A549 (cell line): ENCODE data around the gene CPEB2. TPM values are rescaled to one million over a fixed set of nuclear protein-coding genes. Genes with fewer than 3 reads are reported as not detected.

ENCODE experiments used
- ATAC-seq, 2 experiments: fragments of 200-7000 bp in 1 of 2; fragments of >200 bp in 1 of 2; cut with Nextera tagmentation in 1 of 2; cut with Tn5 transposase in 1 of 2; 3 replicates each; pipeline versions ENCODE4 v1.8.0 to v1.9.1; 2018 to 2020; ENCODE audit warnings: mild to moderate bottlenecking in 1 of 2, moderate library complexity in 1 of 2
- CTCF ChIA-PET: fragments of 300-600 bp; sonication (Branson Sonifier 250); formaldehyde crosslinking; extraction: SDS; loops from one replicate; lab custom pipeline; 2021; ENCODE audit warnings: antibody characterized with exemption, inconsistent platforms; lab: Yijun Ruan, JAX
- POLR2A ChIA-PET: fragments of 350-600 bp; formaldehyde crosslinking; extraction: SDS; loops from one replicate; lab custom pipeline; 2021; ENCODE audit warnings: antibody characterized with exemption, inconsistent platforms; lab: Yijun Ruan, JAX
- DNase-seq, 2 experiments: peaks; one replicate each; pipeline versions ENCODE4 v3.0.0 to v3.0.0-alpha.2; 2011 to 2016; ENCODE audit warnings: low read depth in 1 of 2, low spot score in 1 of 2
- FAIRE-seq: peaks from 2 replicates; lab custom pipeline; 2011; peaks lifted over from hg19 to GRCh38; lab: Jason Lieb, UNC
- H3K27ac ChIP-seq, 2 experiments: fragments of >200 bp; sonication (Bioruptor Twin); formaldehyde crosslinking; 3 replicates each; pipeline ENCODE4 v1.5.1; 2016 to 2017
- H3K4me1 ChIP-seq: fragments of >200 bp; sonication (Bioruptor Twin); formaldehyde crosslinking; 3 replicates; pipeline ENCODE4 v1.6.1; 2016
- H3K4me2 ChIP-seq: fragments of >200 bp; sonication (Bioruptor Twin); formaldehyde crosslinking; 3 replicates; pipeline ENCODE4 v1.6.1; 2016
- H3K4me3 ChIP-seq: fragments of >200 bp; sonication (Bioruptor Twin); formaldehyde crosslinking; 3 replicates; pipeline ENCODE4 v1.5.1; 2016
- H3K9me3 ChIP-seq: fragments of >200 bp; sonication (Bioruptor Twin); formaldehyde crosslinking; 3 replicates; pipeline ENCODE4 v1.6.1; 2016
- BCL3 ChIP-seq: fragments of >200 bp; sonication (Bioruptor Twin); formaldehyde crosslinking; IDR thresholded peaks from 3 replicates; pipeline ENCODE4 v1.6.1; 2016
- CHD2 ChIP-seq: fragments of 150-350 bp; IDR thresholded peaks from 2 replicates; pipeline ENCODE4 v1.6.1; 2014; ENCODE audit warnings: low read length; ENCODE audit not compliant: partially characterized antibody
- CHD4 ChIP-seq: fragments of 200-600 bp; sonication (generic); IDR thresholded peaks from 2 replicates; pipeline ENCODE4 v1.6.1; 2016; ENCODE audit warnings: antibody characterized with exemption, mild to moderate bottlenecking, borderline replicate concordance
- EHF ChIP-seq: fragments of 250-450 bp; sonication (Bioruptor Pico); IDR thresholded peaks from 2 replicates; pipeline ENCODE4 v1.5.0; 2020; ENCODE audit warnings: mild to moderate bottlenecking
- EP300 ChIP-seq, 2 experiments: fragments of >200 bp; sonication (Bioruptor Twin); formaldehyde crosslinking; IDR thresholded peaks; 2 replicates in 1 of 2; 3 replicates in 1 of 2; pipeline ENCODE4 v1.6.1; 2016 to 2017
- FOSB ChIP-seq: fragments of 250-450 bp; sonication (Bioruptor Pico); IDR thresholded peaks from 2 replicates; pipeline ENCODE4 v1.5.0; 2020; ENCODE audit warnings: mild to moderate bottlenecking, moderate library complexity
- FOSL2 ChIP-seq, 2 experiments: fragments of 450-650 bp in 1 of 2; fragments of >200 bp in 1 of 2; sonication (Bioruptor Twin) in 1 of 2; formaldehyde crosslinking; IDR thresholded peaks; 2 replicates each; pipeline versions ENCODE4 v1.5.0 to v1.6.1; 2016 to 2020; ENCODE audit warnings: mild to moderate bottlenecking in 1 of 2, moderate library complexity in 1 of 2
- FOXS1 ChIP-seq: fragments of 250-450 bp; sonication (Bioruptor Pico); IDR thresholded peaks from 2 replicates; pipeline ENCODE4 v1.5.0; 2020; ENCODE audit warnings: mild to moderate bottlenecking, moderate library complexity
- GATA3 ChIP-seq: IDR thresholded peaks from 2 replicates; pipeline ENCODE4 v1.6.1; 2012; ENCODE audit warnings: borderline replicate concordance
- HES2 ChIP-seq: fragments of >200 bp; sonication (Bioruptor Twin); formaldehyde crosslinking; IDR thresholded peaks from 2 replicates; pipeline ENCODE4 v1.6.1; 2016
- HEYL ChIP-seq: fragments of 250-450 bp; sonication (Bioruptor Pico); IDR thresholded peaks from 2 replicates; pipeline ENCODE4 v1.8.0; 2021; ENCODE audit warnings: mild to moderate bottlenecking, moderate library complexity
- HMGXB4 ChIP-seq: fragments of 250-450 bp; sonication (Bioruptor Pico); IDR thresholded peaks from 2 replicates; pipeline ENCODE4 v1.5.0; 2021; ENCODE audit warnings: mild to moderate bottlenecking, moderate library complexity, borderline replicate concordance
- HOXB13 ChIP-seq: fragments of 250-450 bp; sonication (Bioruptor Pico); IDR thresholded peaks from 2 replicates; pipeline ENCODE4 v1.5.0; 2020; ENCODE audit warnings: low read depth, mild to moderate bottlenecking, moderate library complexity
- KDM5A ChIP-seq: fragments of 200-600 bp; sonication (generic); IDR thresholded peaks from 2 replicates; pipeline ENCODE4 v1.6.1; 2016; ENCODE audit warnings: antibody characterized with exemption, mild to moderate bottlenecking
- MAFK ChIP-seq: fragments of 450-650 bp; IDR thresholded peaks from 2 replicates; pipeline ENCODE4 v1.6.1; 2014; ENCODE audit not compliant: partially characterized antibody
- MYC ChIP-seq: IDR thresholded peaks from 2 replicates; pipeline ENCODE4 v1.6.1; 2012; ENCODE audit warnings: mild to moderate bottlenecking, inconsistent platforms, low read length, improper control_type of control experiment, borderline replicate concordance
- NFE2L2 ChIP-seq: fragments of 150-350 bp; conservative IDR thresholded peaks from 2 replicates; pipeline ENCODE4 v1.6.1; 2014; ENCODE audit warnings: low read length
- NPAS2 ChIP-seq: fragments of 250-450 bp; sonication (Bioruptor Pico); IDR thresholded peaks from 2 replicates; pipeline ENCODE4 v1.8.0; 2022; ENCODE audit warnings: mild to moderate bottlenecking, moderate library complexity, borderline replicate concordance
- NR3C1 ChIP-seq: fragments of >200 bp; sonication (Bioruptor Twin); formaldehyde crosslinking; IDR thresholded peaks from 3 replicates; pipeline ENCODE4 v1.6.1; 2017
- PBX3 ChIP-seq: IDR thresholded peaks from 2 replicates; pipeline ENCODE4 v1.6.1; 2012
- POLR2A ChIP-seq: IDR thresholded peaks from 2 replicates; pipeline ENCODE4 v1.6.1; 2012; ENCODE audit warnings: mild to moderate bottlenecking, low read length
- RAD21 ChIP-seq, 2 experiments: fragments of >200 bp in 1 of 2; sonication (Bioruptor Twin) in 1 of 2; formaldehyde crosslinking in 1 of 2; IDR thresholded peaks in 1 of 2; conservative IDR thresholded peaks in 1 of 2; 2 replicates in 1 of 2; 3 replicates in 1 of 2; pipeline ENCODE4 v1.6.1; 2012 to 2018; ENCODE audit warnings: inconsistent platforms in 1 of 2
- RARB ChIP-seq: fragments of 250-450 bp; sonication (Bioruptor Pico); IDR thresholded peaks from 2 replicates; pipeline ENCODE4 v1.8.0; 2021; ENCODE audit warnings: mild to moderate bottlenecking, moderate library complexity
- RCOR1 ChIP-seq: fragments of 150-350 bp; IDR thresholded peaks from 2 replicates; pipeline ENCODE4 v1.6.1; 2014; ENCODE audit warnings: antibody characterized with exemption, low read length, low read depth
- REST ChIP-seq: fragments of 200-600 bp; sonication (generic); IDR thresholded peaks from 2 replicates; pipeline ENCODE4 v1.6.1; 2016; ENCODE audit warnings: antibody characterized with exemption, mild to moderate bottlenecking, moderate library complexity
- RFX5 ChIP-seq: fragments of 450-650 bp; IDR thresholded peaks from 2 replicates; pipeline ENCODE4 v1.7.1; 2014; ENCODE audit warnings: antibody characterized with exemption, mild to moderate bottlenecking, moderate library complexity
- RNF2 ChIP-seq: fragments of 200-600 bp; sonication (generic); IDR thresholded peaks from 2 replicates; pipeline ENCODE4 v1.6.1; 2016; ENCODE audit warnings: low read depth, mild to moderate bottlenecking, antibody characterized with exemption, moderate library complexity, borderline replicate concordance
- TFCP2L1 ChIP-seq: fragments of 250-450 bp; sonication (Bioruptor Pico); IDR thresholded peaks from 2 replicates; pipeline ENCODE4 v1.5.0; 2021; ENCODE audit warnings: mild to moderate bottlenecking
- TP53 ChIP-seq: fragments of 250-450 bp; sonication (Bioruptor Pico); IDR thresholded peaks from 2 replicates; pipeline ENCODE4 v1.5.0; 2021; ENCODE audit warnings: mild to moderate bottlenecking, moderate library complexity
- USF2 ChIP-seq: fragments of 450-650 bp; IDR thresholded peaks from 2 replicates; pipeline ENCODE4 v1.6.1; 2014; ENCODE audit warnings: antibody characterized with exemption
- ZC3H11A ChIP-seq: fragments of 450-650 bp; IDR thresholded peaks from 2 replicates; pipeline ENCODE4 v1.6.1; 2014; ENCODE audit warnings: antibody characterized with exemption, mild to moderate bottlenecking
- WGBS: methylation state at CpG from one replicate; pipeline ENCODE4 v1.1.6; 2017; ENCODE audit errors: missing lambda C conversion rate; 5-methylcytosine and 5-hydroxymethylcytosine counted together
- polyA plus RNA-seq, 4 experiments: library from polyadenylated mRNA; depleted of rRNA in 3 of 4; stranded (reverse); fragments of >200 nt; fragmentation: RNase III in 1 of 4; extraction: RNeasy Plus Mini Kit Qiagen cat#74134 plus additional on column Dnase treatment in 1 of 4; gene quantifications; 2 replicates in 3 of 4; 3 replicates in 1 of 4; pipeline ENCODE4 v1.2.3, GENCODE V29; 2011 to 2017

The CPEB2 gene
- polyA plus RNA-seq, 2 of the 4 experiments (the other 2 are of a cell fraction): 16.2 to 16.8 TPM

- H3K4me1 ChIP-seq: peaks cover 94% of the 10 kb centered on the region
- ChIA-PET CTCF (interaction anchor here (1.0 kb wide), 1 partner anchor 1356 kb away, joined by 3 read pairs; no protein-coding TSS in a partner anchor), POLR2A (no interaction called here)
- TF ChIP-seq EHF (CRISPR knock-in tag) (no peak), CHD2 (no peak), FOXS1 (CRISPR knock-in tag) (no peak), TP53 (CRISPR knock-in tag) (no peak), RAD21 (conservative IDR thresholded peaks at IDR 0.05 in 1 of 2, IDR thresholded peaks at IDR 0.05 in 1 of 2) (no peak), TFCP2L1 (CRISPR knock-in tag) (no peak), RNF2 (no peak), HEYL (no peak), EP300 (IDR thresholded peaks at IDR 0.05) (no peak), RCOR1 (no peak), NPAS2 (CRISPR knock-in tag) (no peak), BCL3 (no peak), CHD4 (no peak), RARB (CRISPR knock-in tag) (no peak), USF2 (no peak), RFX5 (no peak), GATA3 (no peak), FOSB (CRISPR knock-in tag) (no peak), POLR2A (no peak), KDM5A (no peak)
- H3K9me3 ChIP-seq: no peaks in the 10 kb centered on the region
- ATAC-seq (no peak), FAIRE-seq (no peak), DNase-seq (no peak)
- peak overlapping the region; percentile 3; the same call in 1 of the 3 replicates for H3K4me3 ChIP-seq
- peak overlapping the region in 1 of 2 experiments; percentile 29; a peak in 1 of 6 replicates for H3K27ac ChIP-seq
- peak overlapping the region; percentile 80 for H3K4me2 ChIP-seq
Measured at GRCh38 chr4:15013585-15013984, 11.3 kb downstream of the CPEB2 start.

GRCh38 chr4:15015170-15015569 lies 12.9 kb downstream of the CPEB2 start:
- H3K4me3 ChIP-seq: no peak overlapping the region
- WGBS: 53% methylated on average over 1 of the region's 1 CpG
- H3K4me2 ChIP-seq: peak overlapping the region; percentile 80
- FAIRE-seq: no peak
- no peak for ATAC-seq
- DNase-seq: no peak
- H3K9me3 ChIP-seq: no peaks in the 10 kb centered on the region
- ChIA-PET CTCF (no interaction called here), POLR2A (interaction anchor here (0.6 kb wide), 1 partner anchor 62 kb away, joined by 3 read pairs; no protein-coding TSS in a partner anchor)
- peak overlapping the region; percentile 26 to 65; a peak in 5 of 6 replicates for H3K27ac ChIP-seq
- H3K4me1 ChIP-seq: peaks cover 92% of the 10 kb centered on the region
- TF ChIP-seq GATA3: no peak
- TF ChIP-seq REST: no peak
- TF ChIP-seq NR3C1: no peak
- TF ChIP-seq HOXB13: no peak
- TF ChIP-seq HES2: no peak
- no peak for TF ChIP-seq PBX3
- TF ChIP-seq FOXS1 (CRISPR knock-in tag): no peak
- no peak for TF ChIP-seq ZC3H11A
- TF ChIP-seq MAFK: no peak
- TF ChIP-seq NPAS2 (CRISPR knock-in tag): no peak
- TF ChIP-seq FOSL2 (IDR thresholded peaks at IDR 0.05): no peak
- no peak for TF ChIP-seq FOSL2 (CRISPR knock-in tag; IDR thresholded peaks at IDR 0.05)
- no peak for TF ChIP-seq RARB (CRISPR knock-in tag)
- TF ChIP-seq NFE2L2: no peak
- TF ChIP-seq EHF (CRISPR knock-in tag): no peak
- TF ChIP-seq HMGXB4: no peak
- no peak for TF ChIP-seq MYC
